OCI-LY3 (cell line): ENCODE measurements around the gene PDE9A.

Source experiments
- H2AFZ ChIP-seq: fragments of 200-600, 300-600 bp; shearing (Covaris generic); 2 replicates; pipeline ENCODE4 v1.6.0; 2014; ENCODE audit warnings: antibody characterized with exemption, low read depth, low read length
- H3K27ac ChIP-seq: fragments of 200-600, 300-600 bp; sonication (generic); 2 replicates; pipeline ENCODE4 v1.5.1; 2014; ENCODE audit warnings: mild to moderate bottlenecking, low read length, moderate library complexity, mixed read lengths
- H3K27me3 ChIP-seq: fragments of 200-600, 300-600 bp; sonication (generic); 2 replicates; pipeline ENCODE4 v1.6.1; 2014; ENCODE audit warnings: low read depth, low read length, mixed read lengths
- H3K36me3 ChIP-seq: fragments of 200-600, 300-600 bp; sonication (generic); replicated peaks from 2 replicates; pipeline ENCODE3; 2014; ENCODE audit warnings: low read depth, low read length, mixed read lengths
- H3K4me1 ChIP-seq: fragments of 300-600, 200-600 bp; sonication (generic); 2 replicates; pipeline ENCODE4 v1.6.1; 2014; ENCODE audit warnings: low read length, mixed read lengths
- H3K4me2 ChIP-seq: fragments of 200-600, 300-600 bp; sonication (generic); 2 replicates; pipeline ENCODE4 v1.6.1; 2014; ENCODE audit warnings: low read length, mixed read lengths
- H3K4me3 ChIP-seq: fragments of 300-600, 200-600 bp; sonication (generic); 2 replicates; pipeline ENCODE4 v1.5.1; 2014; ENCODE audit warnings: antibody characterized with exemption, mild to moderate bottlenecking, low read length, moderate library complexity
- H3K79me2 ChIP-seq: fragments of 300-600, 200-600 bp; shearing (Covaris generic); 2 replicates; pipeline ENCODE4 v1.6.1; 2014; ENCODE audit warnings: mild to moderate bottlenecking, low read length, mixed read lengths
- H3K9ac ChIP-seq: fragments of 300-600, 200-600 bp; shearing (Covaris generic); 2 replicates; pipeline ENCODE4 v1.6.0; 2014; ENCODE audit warnings: mild to moderate bottlenecking, low read length, moderate library complexity
- H3K9me3 ChIP-seq: fragments of 200-600, 300-600 bp; shearing (Covaris generic); 2 replicates; pipeline ENCODE4 v1.6.1; 2014; ENCODE audit warnings: low read length, mixed read lengths; ENCODE audit not compliant: insufficient read depth
- H4K20me1 ChIP-seq: fragments of 200-600, 300-600 bp; sonication (generic); 2 replicates; pipeline ENCODE4 v1.6.1; 2016; ENCODE audit warnings: low read length, mixed read lengths; ENCODE audit not compliant: insufficient read depth
- CTCF ChIP-seq: fragments of 200-600, 300-600 bp; sonication (generic); IDR thresholded peaks from 2 replicates; pipeline ENCODE4 v1.5.1; 2014; ENCODE audit warnings: antibody characterized with exemption, low read length, low read depth
- EZH2phosphoT487 ChIP-seq: fragments of 200-600 bp; shearing (Covaris generic); IDR thresholded peaks from 2 replicates; pipeline ENCODE4 v1.6.1; 2018; ENCODE audit warnings: antibody characterized with exemption, mixed run types, low read depth

Gene PDE9A

DNA sequence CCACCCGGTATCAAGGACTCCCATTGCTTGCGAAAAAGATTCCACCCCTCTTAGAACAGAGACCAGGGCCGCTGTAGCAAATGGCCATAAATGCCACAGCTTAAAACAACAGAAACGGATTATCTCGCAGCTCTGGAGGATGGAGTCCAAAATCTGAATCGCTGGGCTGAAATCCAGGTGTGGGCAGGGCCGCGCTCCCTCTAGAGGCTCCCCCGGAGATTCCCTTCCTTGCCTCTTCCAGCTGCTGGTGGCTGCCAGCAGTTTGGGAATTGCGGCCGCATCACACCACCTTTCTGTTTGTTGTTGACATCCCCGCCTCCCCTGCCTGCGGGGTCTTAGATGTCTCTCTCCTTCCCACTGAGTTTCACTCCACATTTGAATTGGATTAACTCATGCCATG, 15.6 kb downstream of the PDE9A start:
- no peaks in the 10 kb centered on the region for H3K79me2 ChIP-seq
- no peaks in the 10 kb centered on the region for H3K4me1 ChIP-seq
- peaks cover 3% of the 10 kb centered on the region; the same call in 1 of the 2 replicates for H3K27me3 ChIP-seq
- H3K9me3 ChIP-seq, result no peaks in the 10 kb centered on the region
- H4K20me1 ChIP-seq, result no peaks in the 10 kb centered on the region
- no peaks in the 10 kb centered on the region for H3K36me3 ChIP-seq
- no peak overlapping the region for H3K9ac ChIP-seq
- H3K4me2 ChIP-seq, result no peak overlapping the region
- H3K27ac ChIP-seq, result no peak overlapping the region
- H3K4me3 ChIP-seq, result no peak overlapping the region
- TF ChIP-seq CTCF, result no peak
- TF ChIP-seq EZH2phosphoT487, result no peak
- no peak overlapping the region for H2AFZ ChIP-seq

GRCh38 chr21:42670058-42670880, 16.8 kb downstream of the PDE9A start:
- H2AFZ ChIP-seq, result no peak overlapping the region
- no peak overlapping the region for H3K4me3 ChIP-seq
- no peaks in the 10 kb centered on the region for H3K4me1 ChIP-seq
- TF ChIP-seq EZH2phosphoT487, result no peak
- no peak for TF ChIP-seq CTCF
- no peak overlapping the region for H3K4me2 ChIP-seq
- no peaks in the 10 kb centered on the region for H3K36me3 ChIP-seq
- H3K27ac ChIP-seq, result no peak overlapping the region
- H3K27me3 ChIP-seq, result peaks cover 3% of the 10 kb centered on the region; the same call in 1 of the 2 replicates
- H4K20me1 ChIP-seq, result no peaks in the 10 kb centered on the region
- H3K79me2 ChIP-seq, result no peaks in the 10 kb centered on the region
- no peak overlapping the region for H3K9ac ChIP-seq
- H3K9me3 ChIP-seq, result no peaks in the 10 kb centered on the region

GRCh38 chr21:42670884-42671283, 17.5 kb downstream of the PDE9A start:
- H4K20me1 ChIP-seq, result no peaks in the 10 kb centered on the region
- no peaks in the 10 kb centered on the region for H3K9me3 ChIP-seq
- H3K4me1 ChIP-seq, result no peaks in the 10 kb centered on the region
- H3K27me3 ChIP-seq, result peaks cover 3% of the 10 kb centered on the region; the same call in 1 of the 2 replicates
- no peak overlapping the region for H3K27ac ChIP-seq
- no peak overlapping the region for H2AFZ ChIP-seq
- no peak overlapping the region for H3K4me3 ChIP-seq
- no peaks in the 10 kb centered on the region for H3K79me2 ChIP-seq
- H3K36me3 ChIP-seq, result no peaks in the 10 kb centered on the region
- TF ChIP-seq CTCF (no peak), EZH2phosphoT487 (no peak)
- H3K4me2 ChIP-seq, result no peak overlapping the region
- no peak overlapping the region for H3K9ac ChIP-seq

DNA sequence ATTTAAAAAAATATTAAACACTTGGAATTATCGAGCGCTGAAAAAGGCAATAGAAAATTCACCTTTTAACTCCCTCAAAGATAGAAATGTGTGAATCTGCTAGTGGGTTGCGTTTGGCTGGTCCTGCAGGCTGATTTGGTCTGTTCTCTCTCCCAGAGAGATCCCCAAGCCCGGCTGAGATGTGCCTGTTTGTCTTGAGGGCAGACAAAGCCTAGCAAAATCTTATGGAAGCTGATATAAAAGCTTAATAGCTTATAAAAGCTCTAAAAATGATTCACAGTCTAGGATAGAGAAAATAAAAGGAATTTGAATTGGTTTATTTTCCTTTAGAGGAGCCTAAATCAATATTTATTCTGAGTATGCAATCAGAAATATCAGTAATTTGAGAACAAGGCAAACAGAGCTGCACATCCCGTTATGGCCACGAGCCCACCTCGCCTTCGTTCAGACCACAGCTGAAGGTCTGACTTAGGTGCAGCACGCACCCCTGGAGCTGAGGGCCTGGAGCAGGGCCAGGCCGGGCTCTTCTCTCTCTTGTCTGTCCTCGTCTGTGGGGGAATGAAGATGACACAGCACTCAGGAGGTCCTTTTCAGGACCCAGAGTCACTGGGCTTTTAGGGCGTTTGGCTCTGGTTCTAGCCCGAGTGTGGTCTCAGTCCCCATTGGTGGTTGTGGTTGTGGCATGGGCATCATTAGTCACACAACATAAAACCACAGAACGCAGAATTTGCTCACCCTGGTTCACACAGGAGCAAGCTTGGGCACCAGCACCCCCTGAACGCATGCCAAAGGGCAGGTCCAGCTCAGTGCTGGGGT, 18.6 kb downstream of the PDE9A start:
- H3K36me3 ChIP-seq, result no peaks in the 10 kb centered on the region
- no peak overlapping the region for H3K4me3 ChIP-seq
- no peak overlapping the region for H2AFZ ChIP-seq
- H3K79me2 ChIP-seq, result no peaks in the 10 kb centered on the region
- no peak overlapping the region for H3K4me2 ChIP-seq
- no peaks in the 10 kb centered on the region for H4K20me1 ChIP-seq
- no peak for TF ChIP-seq CTCF
- TF ChIP-seq EZH2phosphoT487, result no peak
- H3K27me3 ChIP-seq, result peaks cover 3% of the 10 kb centered on the region; the same call in 1 of the 2 replicates
- H3K9me3 ChIP-seq, result no peaks in the 10 kb centered on the region
- H3K4me1 ChIP-seq, result no peaks in the 10 kb centered on the region
- no peak overlapping the region for H3K27ac ChIP-seq
- no peak overlapping the region for H3K9ac ChIP-seq
